ENCODE measurements around the gene ITGBL1.

GRCh38 chr13:101711307-101712025 lies 259.0 kb downstream of the ITGBL1 start:
- TF ChIP-seq CTCF (IDR thresholded peaks at IDR 0.05) (no peak), POLR2A (IDR thresholded peaks at IDR 0.05) (no peak), EP300 (IDR thresholded peaks at IDR 0.05) (no peak)

Data from ovary (tissue), 3 donors.